ENCODE measurements around the gene PRRG3.

- TF ChIP-seq CTCF (IDR thresholded peaks at IDR 0.05; ENCODE audit: insufficient read depth, low read depth, low read length) (no peak), EZH2 (IDR thresholded peaks at IDR 0.05; ENCODE audit: insufficient read depth, low read length) (no peak)
These were observed 7.6 kb upstream of the PRRG3 start for GRCh38 chrX:151687635-151688034.
